ENCODE results near the gene PPP4R1.

Gene PPP4R1

GRCh38 chr18:9539283-9539682, 75.1 kb downstream of the PPP4R1 start:
- DNase-seq, result no peak

GRCh38 chr18:9537677-9538076, 76.7 kb downstream of the PPP4R1 start:
- no peak for DNase-seq

- no peak for DNase-seq
These were observed 77.8 kb downstream of the PPP4R1 start for GRCh38 chr18:9536354-9537152.

GRCh38 chr18:9535430-9535991, 78.8 kb downstream of the PPP4R1 start:
- no peak for DNase-seq

- no peak for DNase-seq
These were observed 79.5 kb downstream of the PPP4R1 start for GRCh38 chr18:9534844-9535243.

- no peak for DNase-seq
These were observed 82.5 kb downstream of the PPP4R1 start for GRCh38 chr18:9531791-9532410.

- DNase-seq, result no peak
These were observed 83.9 kb downstream of the PPP4R1 start for GRCh38 chr18:9530226-9531009.

GRCh38 chr18:9526458-9526857, 87.9 kb downstream of the PPP4R1 start:
- no peak for DNase-seq

- DNase-seq, result no peak
These were observed 91.4 kb downstream of the PPP4R1 start for GRCh38 chr18:9522952-9523351.

GRCh38 chr18:9521770-9522169, 92.6 kb downstream of the PPP4R1 start:
- no peak for DNase-seq

- no peak for DNase-seq
These were observed 93.7 kb downstream of the PPP4R1 start for GRCh38 chr18:9520666-9521065.

- DNase-seq, result no peak
These were observed 95.0 kb downstream of the PPP4R1 start for GRCh38 chr18:9519399-9519798.

- DNase-seq, result no peak
These were observed 96.5 kb downstream of the PPP4R1 start for GRCh38 chr18:9517869-9518268.

- no peak for DNase-seq
These were observed 97.8 kb downstream of the PPP4R1 start for GRCh38 chr18:9516437-9517064.

GRCh38 chr18:9513971-9514512, 100.3 kb downstream of the PPP4R1 start:
- DNase-seq, result no peak

- DNase-seq, result no peak
These were observed 105.8 kb downstream of the PPP4R1 start for GRCh38 chr18:9508446-9509025.

- no peak for DNase-seq
These were observed 106.7 kb downstream of the PPP4R1 start for GRCh38 chr18:9507565-9508088.

- no peak for DNase-seq
These were observed 108.1 kb downstream of the PPP4R1 start for GRCh38 chr18:9506046-9506792.

Measured in SHP77 treated with DMSO at 0.1 percent for 48 hours (cell line).